ENCODE data around the gene ALG8.
"Not testable (repeated sequence)": the region's sequence is repeated elsewhere in the genome, so short reads cannot be mapped to it uniquely, and the experiment has no call there.

ALG8 gene

GRCh38 chr11:78079232-78080083 is 60.0 kb downstream of the ALG8 start, which contains the start of gene NDUFC2:
Gene NDUFC2, minus strand, starts transcription at chr11:78079862. Its CDS starts 118 bp downstream, at chr11:78079744.
- no peak within 1 kb of the TSS for H2AK5ac ChIP-seq (ENCODE audit: low read depth, low read length)
- peaks cover 5% of the 10 kb centered on the region for H3K79me1 ChIP-seq (ENCODE audit: low read depth, low read length)
- no peak within 1 kb of the TSS for H3K4ac ChIP-seq (ENCODE audit: low read length)
- peak within 1 kb of the TSS; percentile 19 for H4K91ac ChIP-seq (ENCODE audit: low read depth, low read length, poor library complexity)
- no CpG with 5 or more reads among the region's 68 CpGs for WGBS, 2 donors (ENCODE audit: extremely low coverage in 2 of 2, insufficient read length in 2 of 2, insufficient replicate concordance in 1 of 2)
- peaks cover 4 to 32% of the 10 kb centered on the region in 2 donors for H3K36me3 ChIP-seq (replicated peaks in 1 of 2; ENCODE audit: control insufficient read depth in 2 of 2, insufficient read depth in 2 of 2, low read length in 2 of 2)
- H3K14ac ChIP-seq (ENCODE audit: low read length): peak within 1 kb of the TSS; percentile 0
- H3K4me1 ChIP-seq (ENCODE audit: control insufficient read depth in 2 of 2, insufficient read depth in 1 of 2, low read depth in 1 of 2, low read length in 2 of 2): peaks cover 3 to 11% of the 10 kb centered on the region in 2 donors
- no peak within 1 kb of the TSS for H4K8ac ChIP-seq (ENCODE audit: low read depth, low read length)
- H2BK12ac ChIP-seq (ENCODE audit: low read length): no peak within 1 kb of the TSS
- no peaks in the 10 kb centered on the region for H3K9me3 ChIP-seq (replicated peaks in 1 of 2; ENCODE audit: control insufficient read depth in 2 of 2, insufficient read depth in 1 of 2, low read depth in 1 of 2, low read length in 2 of 2)
- H3K9ac ChIP-seq (ENCODE audit: low read depth, low read length, poor library complexity): peak within 1 kb of the TSS; percentile 52
- peak within 1 kb of the TSS; percentile 97 for H3K23ac ChIP-seq (ENCODE audit: low read depth, low read length, poor library complexity)
- peak within 1 kb of the TSS; percentile 45 for H2BK5ac ChIP-seq (ENCODE audit: low read length)
- peak within 1 kb of the TSS; percentile 72 for H3K4me2 ChIP-seq (ENCODE audit: insufficient read depth, low read length, poor library complexity, severe bottlenecking)
- H3K27ac ChIP-seq (replicated peaks; ENCODE audit: low read length): peak within 1 kb of the TSS; percentile 46
- no peak within 1 kb of the TSS for H2BK15ac ChIP-seq (ENCODE audit: low read length)
- peak within 1 kb of the TSS; percentile 93 for H2AFZ ChIP-seq (ENCODE audit: low read length)
- H2BK120ac ChIP-seq (ENCODE audit: low read depth, low read length): no peak within 1 kb of the TSS
- peak; percentile 64 for DNase-seq (ENCODE audit: low spot score)
- peak within 1 kb of the TSS; percentile 94 for H3K18ac ChIP-seq (ENCODE audit: low read length)
- peak within 1 kb of the TSS; percentile 91 to 93 for H3K4me3 ChIP-seq (ENCODE audit: low read length in 2 of 2)
- no peaks in the 10 kb centered on the region for H3K27me3 ChIP-seq (ENCODE audit: control insufficient read depth in 3 of 3, insufficient read depth in 3 of 3, low read depth in 1 of 3, low read length in 3 of 3)

GRCh38 chr11:78078218-78079167 is 60.9 kb downstream of the ALG8 start:
- no peak overlapping the region for H3K4ac ChIP-seq (ENCODE audit: low read length)
- no peak overlapping the region for H3K18ac ChIP-seq (ENCODE audit: low read length)
- H3K4me2 ChIP-seq (ENCODE audit: insufficient read depth, low read length, poor library complexity, severe bottlenecking): peak overlapping the region; percentile 72
- no CpG with 5 or more reads among the region's 21 CpGs for WGBS, 2 donors (ENCODE audit: extremely low coverage in 2 of 2, insufficient read length in 2 of 2, insufficient replicate concordance in 1 of 2)
- H3K14ac ChIP-seq (ENCODE audit: low read length): no peak overlapping the region
- H2AK5ac ChIP-seq (ENCODE audit: low read depth, low read length): no peak overlapping the region
- H3K23ac ChIP-seq (ENCODE audit: low read depth, low read length, poor library complexity): no peak overlapping the region
- no peak overlapping the region for H2BK12ac ChIP-seq (ENCODE audit: low read length)
- H3K4me1 ChIP-seq (ENCODE audit: control insufficient read depth in 2 of 2, insufficient read depth in 1 of 2, low read depth in 1 of 2, low read length in 2 of 2): peaks cover 3 to 11% of the 10 kb centered on the region in 2 donors
- H4K91ac ChIP-seq (ENCODE audit: low read depth, low read length, poor library complexity): no peak overlapping the region
- no peak overlapping the region for H2BK120ac ChIP-seq (ENCODE audit: low read depth, low read length)
- no peak overlapping the region for H3K27ac ChIP-seq (replicated peaks; ENCODE audit: low read length)
- peak overlapping the region; percentile 93 for H2AFZ ChIP-seq (ENCODE audit: low read length)
- no peak overlapping the region for H3K9ac ChIP-seq (ENCODE audit: low read depth, low read length, poor library complexity)
- H3K27me3 ChIP-seq (ENCODE audit: control insufficient read depth in 3 of 3, insufficient read depth in 3 of 3, low read depth in 1 of 3, low read length in 3 of 3): no peaks in the 10 kb centered on the region
- H2BK15ac ChIP-seq (ENCODE audit: low read length): no peak overlapping the region
- no peak for DNase-seq (ENCODE audit: low spot score)
- H2BK5ac ChIP-seq (ENCODE audit: low read length): no peak overlapping the region
- H3K4me3 ChIP-seq (ENCODE audit: low read length in 2 of 2): peak overlapping the region; percentile 91 to 93
- H3K36me3 ChIP-seq (replicated peaks in 1 of 2; ENCODE audit: control insufficient read depth in 2 of 2, insufficient read depth in 2 of 2, low read length in 2 of 2): peaks cover 4 to 32% of the 10 kb centered on the region in 2 donors
- no peak overlapping the region for H4K8ac ChIP-seq (ENCODE audit: low read depth, low read length)
- peaks cover 5% of the 10 kb centered on the region for H3K79me1 ChIP-seq (ENCODE audit: low read depth, low read length)
- H3K9me3 ChIP-seq (replicated peaks in 1 of 2; ENCODE audit: control insufficient read depth in 2 of 2, insufficient read depth in 1 of 2, low read depth in 1 of 2, low read length in 2 of 2): no peaks in the 10 kb centered on the region

GRCh38 chr11:78077592-78077991 is 61.8 kb downstream of the ALG8 start:
- H3K4ac ChIP-seq (ENCODE audit: low read length); H2BK15ac ChIP-seq (ENCODE audit: low read length); H3K18ac ChIP-seq (ENCODE audit: low read length); H3K4me3 ChIP-seq (ENCODE audit: low read length in 2 of 2); DNase-seq (ENCODE audit: low spot score); H3K14ac ChIP-seq (ENCODE audit: low read length); H4K91ac ChIP-seq (ENCODE audit: low read depth, low read length, poor library complexity); H3K9me3 ChIP-seq (replicated peaks in 1 of 2; ENCODE audit: control insufficient read depth in 2 of 2, insufficient read depth in 1 of 2, low read depth in 1 of 2, low read length in 2 of 2); H3K23ac ChIP-seq (ENCODE audit: low read depth, low read length, poor library complexity); H2BK120ac ChIP-seq (ENCODE audit: low read depth, low read length); H2BK12ac ChIP-seq (ENCODE audit: low read length); H3K4me2 ChIP-seq (ENCODE audit: insufficient read depth, low read length, poor library complexity, severe bottlenecking); H3K79me1 ChIP-seq (ENCODE audit: low read depth, low read length); H4K8ac ChIP-seq (ENCODE audit: low read depth, low read length); H3K27me3 ChIP-seq (ENCODE audit: control insufficient read depth in 3 of 3, insufficient read depth in 3 of 3, low read depth in 1 of 3, low read length in 3 of 3); H2BK5ac ChIP-seq (ENCODE audit: low read length); H3K9ac ChIP-seq (ENCODE audit: low read depth, low read length, poor library complexity); H2AFZ ChIP-seq (ENCODE audit: low read length); H3K27ac ChIP-seq (replicated peaks; ENCODE audit: low read length); H2AK5ac ChIP-seq (ENCODE audit: low read depth, low read length): not testable (repeated sequence)
- WGBS, 2 donors (ENCODE audit: extremely low coverage in 2 of 2, insufficient read length in 2 of 2, insufficient replicate concordance in 1 of 2): no CpG with 5 or more reads among the region's 4 CpGs
- peaks cover 4 to 39% of the 10 kb centered on the region in 2 donors for H3K36me3 ChIP-seq (replicated peaks in 1 of 2; ENCODE audit: control insufficient read depth in 2 of 2, insufficient read depth in 2 of 2, low read length in 2 of 2)
- peaks cover 3 to 11% of the 10 kb centered on the region in 2 donors for H3K4me1 ChIP-seq (ENCODE audit: control insufficient read depth in 2 of 2, insufficient read depth in 1 of 2, low read depth in 1 of 2, low read length in 2 of 2)
